Adrenal gland (tissue), 12 donors: ENCODE data around the gene UST. TPM values are rescaled to one million over a fixed set of nuclear protein-coding genes. Genes with fewer than 3 reads are reported as not detected.

ENCODE experiments used
- DNase-seq, 7 donors: peaks; one replicate each; pipeline ENCODE4 v3.0.0-alpha.2; 2019 to 2020
- H3K27ac ChIP-seq, 5 donors: fragments of 200-600 bp; sonication (generic) in 4 of 5; 1 replicate in 3 of 5; 2 replicates in 2 of 5; pipeline versions ENCODE4 v1.5.1 to v1.8.0; 2016 to 2020; ENCODE audit warnings: mild to moderate bottlenecking in 1 of 5
- H3K27me3 ChIP-seq: fragments of 200-600 bp; 2 replicates; pipeline ENCODE4 v1.8.0; 2021
- H3K36me3 ChIP-seq, 2 donors: fragments of 200-600 bp; replicated peaks in 1 of 2; 1 replicate in 1 of 2; 2 replicates in 1 of 2; pipeline versions ENCODE4 v1.5.1 to v1.8.0; 2018 to 2022
- H3K4me1 ChIP-seq, 2 donors: fragments of 200-600 bp; replicated peaks in 1 of 2; 1 replicate in 1 of 2; 2 replicates in 1 of 2; pipeline versions ENCODE4 v1.5.1 to v1.8.0; 2018 to 2021
- H3K4me3 ChIP-seq, 4 donors: fragments of 200-600 bp; sonication (generic) in 3 of 4; one replicate each; pipeline ENCODE4 v1.5.1; 2016 to 2018
- H3K9me3 ChIP-seq, 3 donors: fragments of 200-600 bp; sonication (generic) in 1 of 3; replicated peaks in 1 of 3; 1 replicate in 2 of 3; 2 replicates in 1 of 3; pipeline versions ENCODE4 v1.5.1 to v1.8.0; 2016 to 2021
- POLR2A ChIP-seq, 2 donors: fragments of 450-650 bp; IDR thresholded peaks; one replicate each; pipeline ENCODE4 v1.6.1; 2017; ENCODE audit warnings: antibody characterized with exemption in 2 of 2, mild to moderate bottlenecking in 2 of 2, moderate library complexity in 1 of 2
- WGBS, 4 donors: extraction: QIAGEN DNeasy Blood & Tissue Kit in 2 of 4; methylation state at CpG; one replicate each; pipeline versions ENCODE4 v1.1.5 to v1.1.7; 2013 to 2017; 5-methylcytosine and 5-hydroxymethylcytosine counted together
- intact Hi-C, 2 donors: fragments of 100-400 bp; cut with DNase I; formaldehyde crosslinking; loops; one replicate each; pipeline versions ENCODE4 v1.14.1 to v1.15.0; 2022 to 2023
- polyA plus RNA-seq, 3 donors: library from polyadenylated mRNA; stranded (reverse); fragments of 200-250 nt in 2 of 3; fragments of 350-450 nt in 1 of 3; fragmentation: Illumina TruSeq in 1 of 3; extraction: RNeasy Lipid Tissue Mini Kit (QIAGEN cat#74804) in 1 of 3; gene quantifications; one replicate each; pipeline ENCODE4 v1.2.3, GENCODE V29; 2013 to 2014
- total RNA-seq, 9 donors: library from RNA; depleted of rRNA in 4 of 9; stranded (reverse); fragments of >200 nt in 4 of 9; fragments of 120-200 nt in 1 of 9; fragmentation: NEBNext Ultra II Directional in 1 of 9; extraction: Animal tissue kit (Norgen Biotek cat#: 25700) in 1 of 9; gene quantifications; one replicate each; pipeline versions ENCODE4 v1.1.0 to v1.2.4, GENCODE V29; 2013 to 2023
- TF ChIP-seq, protein P1 (sequence below), 6 experiments: fragments of 450-650 bp in 4 of 6; fragments of 200-600 bp in 2 of 6; sonication (generic) in 1 of 6; IDR thresholded peaks; 1 replicate in 5 of 6; 2 replicates in 1 of 6; pipeline versions ENCODE4 v1.5.1 to v1.8.0; 2016 to 2021; ENCODE audit warnings: antibody characterized with exemption in 6 of 6, mild to moderate bottlenecking in 2 of 6, moderate library complexity in 1 of 6
- donor health status: healthy with polysubstance abuse.
- donor health status: Bipolar disorder and iron deficiency.
- donor health status: DM: yes; HTN: yes; CAD: no.
- donor health status: DM: no; HTN: no; CAD: no.
- donor health status: DM: no; HTN: no; CAD: no.
- donor health status: DM: yes; HTN: yes; CAD: no.

Gene UST
- total and polyA plus RNA-seq, 12 donors = 5.9 to 37.4 (median 18.3) TPM

GRCh38 chr6:149046822-149047246, 300.0 kb downstream of the UST start:
- intact Hi-C loops = no loop called here
- Histone ChIP-seq H3K9me3 (no peaks in the 10 kb centered on the region), H3K4me3 (no peak overlapping the region), H3K4me1 (no peaks in the 10 kb centered on the region), H3K27ac (no peak overlapping the region), H3K27me3 (no peaks in the 10 kb centered on the region), H3K36me3 (no peaks in the 10 kb centered on the region)
- TF ChIP-seq, protein P1, sequence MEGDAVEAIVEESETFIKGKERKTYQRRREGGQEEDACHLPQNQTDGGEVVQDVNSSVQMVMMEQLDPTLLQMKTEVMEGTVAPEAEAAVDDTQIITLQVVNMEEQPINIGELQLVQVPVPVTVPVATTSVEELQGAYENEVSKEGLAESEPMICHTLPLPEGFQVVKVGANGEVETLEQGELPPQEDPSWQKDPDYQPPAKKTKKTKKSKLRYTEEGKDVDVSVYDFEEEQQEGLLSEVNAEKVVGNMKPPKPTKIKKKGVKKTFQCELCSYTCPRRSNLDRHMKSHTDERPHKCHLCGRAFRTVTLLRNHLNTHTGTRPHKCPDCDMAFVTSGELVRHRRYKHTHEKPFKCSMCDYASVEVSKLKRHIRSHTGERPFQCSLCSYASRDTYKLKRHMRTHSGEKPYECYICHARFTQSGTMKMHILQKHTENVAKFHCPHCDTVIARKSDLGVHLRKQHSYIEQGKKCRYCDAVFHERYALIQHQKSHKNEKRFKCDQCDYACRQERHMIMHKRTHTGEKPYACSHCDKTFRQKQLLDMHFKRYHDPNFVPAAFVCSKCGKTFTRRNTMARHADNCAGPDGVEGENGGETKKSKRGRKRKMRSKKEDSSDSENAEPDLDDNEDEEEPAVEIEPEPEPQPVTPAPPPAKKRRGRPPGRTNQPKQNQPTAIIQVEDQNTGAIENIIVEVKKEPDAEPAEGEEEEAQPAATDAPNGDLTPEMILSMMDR (IDR thresholded peaks at IDR 0.05) = no peak
- no peak for TF ChIP-seq POLR2A (IDR thresholded peaks at IDR 0.05)
- no peak for DNase-seq
- WGBS, 4 donors = 25 to 47% (median 27%) methylated on average over 3 of the region's 3 CpGs

DNA sequence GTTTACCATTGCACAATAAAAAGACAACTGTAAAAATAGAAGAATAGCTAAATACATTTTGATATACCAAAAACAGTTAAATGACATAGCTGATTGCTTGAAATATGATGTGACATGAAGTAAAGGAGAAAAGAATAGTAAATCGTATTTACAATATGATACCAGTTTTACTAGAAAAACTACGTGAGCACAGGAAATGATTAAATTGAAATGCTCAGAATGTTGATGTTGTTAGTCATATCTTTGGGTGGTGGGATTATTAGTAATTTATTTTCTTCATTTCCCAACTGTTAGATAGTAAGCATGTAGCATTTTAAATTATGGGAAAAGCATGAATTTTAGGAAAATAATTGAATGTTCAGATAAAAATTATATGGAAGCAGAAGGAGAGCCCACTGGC, 302.4 kb downstream of the UST start:
- TF ChIP-seq, protein P1 (IDR thresholded peaks at IDR 0.05) = no peak
- TF ChIP-seq POLR2A (IDR thresholded peaks at IDR 0.05) = no peak

DNA sequence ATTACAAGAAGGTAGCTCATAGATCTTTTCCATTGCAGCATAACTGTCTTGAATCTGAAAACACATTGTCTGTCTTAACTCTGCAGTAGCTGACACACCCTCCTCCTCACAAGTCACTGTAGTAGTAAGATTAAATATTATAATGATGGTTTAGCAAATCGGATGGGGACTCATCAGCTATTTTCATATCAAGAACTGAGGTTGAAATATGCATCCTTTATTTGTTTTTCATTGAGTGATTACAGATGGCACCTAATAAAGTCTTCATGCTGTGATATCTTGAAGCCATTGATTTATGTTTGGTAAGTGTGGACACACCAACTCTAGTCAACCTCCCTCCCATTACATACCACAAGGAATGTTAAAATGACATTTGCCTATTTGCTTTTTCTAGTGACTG, 303.3 kb downstream of the UST start:
- WGBS, 4 donors = 86 to 96% (median 93%) methylated on average over 1 of the region's 1 CpG
- Histone ChIP-seq H3K27me3 (no peaks in the 10 kb centered on the region), H3K36me3 (no peaks in the 10 kb centered on the region), H3K4me3 (no peak overlapping the region), H3K4me1 (no peaks in the 10 kb centered on the region), H3K27ac (no peak overlapping the region), H3K9me3 (no peaks in the 10 kb centered on the region)
- TF ChIP-seq, protein P1 (IDR thresholded peaks at IDR 0.05) = no peak
- no peak for TF ChIP-seq POLR2A (IDR thresholded peaks at IDR 0.05)
- no peak for DNase-seq
- intact Hi-C loops = no loop called here

More for the DNA sequence above, 302.4 kb downstream of the UST start:
- Histone ChIP-seq H3K27ac (no peak overlapping the region), H3K4me1 (no peaks in the 10 kb centered on the region), H3K9me3 (no peaks in the 10 kb centered on the region), H3K36me3 (no peaks in the 10 kb centered on the region), H3K27me3 (no peaks in the 10 kb centered on the region), H3K4me3 (no peak overlapping the region)
- intact Hi-C loops = no loop called here
- no peak for DNase-seq
- 87 to 94% (median 90%) methylated on average over 2 of the region's 2 CpGs for WGBS, 4 donors

DNA sequence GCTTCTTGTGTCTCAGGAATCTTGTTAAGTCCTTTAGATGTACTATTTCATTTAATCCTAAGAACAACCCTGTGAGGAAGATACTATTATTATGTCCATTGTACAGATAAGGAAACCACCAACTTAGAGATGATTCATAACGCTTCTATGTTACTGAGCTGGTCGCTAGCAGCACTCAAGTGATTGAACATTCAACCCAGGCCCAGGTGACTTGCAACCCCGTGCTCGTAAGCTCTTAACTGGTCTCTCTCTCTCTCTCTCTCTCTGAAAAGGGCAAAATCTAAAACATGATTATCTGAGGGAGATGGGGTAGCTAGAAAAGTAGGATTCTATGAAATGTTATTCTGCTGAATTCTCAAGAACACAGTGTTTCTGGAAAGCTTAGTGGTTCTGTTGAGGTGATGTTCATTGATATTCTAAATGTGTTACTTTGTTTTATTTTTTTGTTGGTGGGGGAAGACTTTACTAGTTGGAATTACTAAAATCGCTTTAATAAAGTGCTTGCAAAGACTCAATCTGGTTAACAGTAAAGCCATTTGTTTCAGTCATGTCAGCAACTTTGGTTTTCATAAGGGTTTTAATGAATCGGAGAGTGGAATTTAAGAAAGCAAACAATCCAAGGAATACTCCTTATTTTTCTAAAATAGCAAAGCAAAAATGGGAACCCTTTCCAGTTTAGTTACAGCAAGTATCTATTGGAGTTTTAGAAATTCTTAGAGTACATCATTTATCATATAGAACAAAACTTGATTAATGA, 305.7 kb downstream of the UST start:
- Histone ChIP-seq H3K4me1 (no peaks in the 10 kb centered on the region), H3K4me3 (no peak overlapping the region), H3K9me3 (no peaks in the 10 kb centered on the region), H3K36me3 (no peaks in the 10 kb centered on the region), H3K27me3 (no peaks in the 10 kb centered on the region), H3K27ac (no peak overlapping the region)
- intact Hi-C loops = no loop called here
- 92 to 96% (median 94%) methylated on average over 6 of the region's 6 CpGs for WGBS, 4 donors
- no peak for DNase-seq
- no peak for TF ChIP-seq POLR2A (IDR thresholded peaks at IDR 0.05)
- TF ChIP-seq, protein P1 (IDR thresholded peaks at IDR 0.05) = no peak
